ENCODE measurements around the gene AACS. TPM values are rescaled to one million over a fixed set of nuclear protein-coding genes. Genes with fewer than 3 reads are reported as not detected.

Gene AACS
- total RNA-seq, 1 experiment from 2014 or later: 54.0 TPM

DNA sequence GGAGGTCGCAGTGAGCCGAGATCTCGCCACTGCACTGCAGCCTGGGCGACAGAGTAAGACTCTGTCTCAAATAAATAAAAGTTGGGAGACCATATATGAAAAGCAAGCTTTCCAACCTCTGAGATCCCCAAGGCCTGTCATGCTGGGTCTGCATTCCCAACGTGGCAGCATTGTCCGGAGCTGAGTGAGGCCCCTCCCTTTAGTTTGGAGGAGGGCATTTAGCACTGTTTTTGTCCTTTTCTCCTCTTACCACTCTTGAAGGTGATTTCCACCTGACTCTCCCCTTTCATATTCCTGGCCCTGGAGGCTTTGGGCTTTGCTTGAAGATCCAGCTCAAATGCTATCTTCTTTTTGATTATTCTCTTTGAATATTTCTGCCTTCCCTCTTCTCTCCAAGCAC lies 3.2 kb downstream of the AACS start (continued):
- TF ChIP-seq, protein P1, sequence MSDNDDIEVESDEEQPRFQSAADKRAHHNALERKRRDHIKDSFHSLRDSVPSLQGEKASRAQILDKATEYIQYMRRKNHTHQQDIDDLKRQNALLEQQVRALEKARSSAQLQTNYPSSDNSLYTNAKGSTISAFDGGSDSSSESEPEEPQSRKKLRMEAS (CRISPR knock-in tag; IDR thresholded peaks at IDR 0.05): no peak
- TF ChIP-seq, protein P2, sequence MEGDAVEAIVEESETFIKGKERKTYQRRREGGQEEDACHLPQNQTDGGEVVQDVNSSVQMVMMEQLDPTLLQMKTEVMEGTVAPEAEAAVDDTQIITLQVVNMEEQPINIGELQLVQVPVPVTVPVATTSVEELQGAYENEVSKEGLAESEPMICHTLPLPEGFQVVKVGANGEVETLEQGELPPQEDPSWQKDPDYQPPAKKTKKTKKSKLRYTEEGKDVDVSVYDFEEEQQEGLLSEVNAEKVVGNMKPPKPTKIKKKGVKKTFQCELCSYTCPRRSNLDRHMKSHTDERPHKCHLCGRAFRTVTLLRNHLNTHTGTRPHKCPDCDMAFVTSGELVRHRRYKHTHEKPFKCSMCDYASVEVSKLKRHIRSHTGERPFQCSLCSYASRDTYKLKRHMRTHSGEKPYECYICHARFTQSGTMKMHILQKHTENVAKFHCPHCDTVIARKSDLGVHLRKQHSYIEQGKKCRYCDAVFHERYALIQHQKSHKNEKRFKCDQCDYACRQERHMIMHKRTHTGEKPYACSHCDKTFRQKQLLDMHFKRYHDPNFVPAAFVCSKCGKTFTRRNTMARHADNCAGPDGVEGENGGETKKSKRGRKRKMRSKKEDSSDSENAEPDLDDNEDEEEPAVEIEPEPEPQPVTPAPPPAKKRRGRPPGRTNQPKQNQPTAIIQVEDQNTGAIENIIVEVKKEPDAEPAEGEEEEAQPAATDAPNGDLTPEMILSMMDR (IDR thresholded peaks at IDR 0.05): no peak
- TF ChIP-seq ZNF263 (CRISPR knock-in tag; IDR thresholded peaks at IDR 0.05; ENCODE audit: low read depth) (no peak), CREB1 (CRISPR knock-in tag; IDR thresholded peaks at IDR 0.05) (no peak), TP53 (CRISPR knock-in tag; IDR thresholded peaks at IDR 0.05) (no peak), JAZF1 (CRISPR knock-in tag; IDR thresholded peaks at IDR 0.05) (no peak), ZBTB21 (CRISPR knock-in tag; IDR thresholded peaks at IDR 0.05; ENCODE audit: borderline replicate concordance) (no peak), TEAD1 (CRISPR knock-in tag; IDR thresholded peaks at IDR 0.05) (no peak), RELA (CRISPR knock-in tag; IDR thresholded peaks at IDR 0.05; ENCODE audit: borderline replicate concordance) (no peak), ZNF671 (CRISPR knock-in tag; IDR thresholded peaks at IDR 0.05) (no peak)
- TF ChIP-seq, protein P3, sequence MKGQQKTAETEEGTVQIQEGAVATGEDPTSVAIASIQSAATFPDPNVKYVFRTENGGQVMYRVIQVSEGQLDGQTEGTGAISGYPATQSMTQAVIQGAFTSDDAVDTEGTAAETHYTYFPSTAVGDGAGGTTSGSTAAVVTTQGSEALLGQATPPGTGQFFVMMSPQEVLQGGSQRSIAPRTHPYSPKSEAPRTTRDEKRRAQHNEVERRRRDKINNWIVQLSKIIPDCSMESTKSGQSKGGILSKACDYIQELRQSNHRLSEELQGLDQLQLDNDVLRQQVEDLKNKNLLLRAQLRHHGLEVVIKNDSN (CRISPR knock-in tag; IDR thresholded peaks at IDR 0.05): no peak
- TF ChIP-seq, protein P4, sequence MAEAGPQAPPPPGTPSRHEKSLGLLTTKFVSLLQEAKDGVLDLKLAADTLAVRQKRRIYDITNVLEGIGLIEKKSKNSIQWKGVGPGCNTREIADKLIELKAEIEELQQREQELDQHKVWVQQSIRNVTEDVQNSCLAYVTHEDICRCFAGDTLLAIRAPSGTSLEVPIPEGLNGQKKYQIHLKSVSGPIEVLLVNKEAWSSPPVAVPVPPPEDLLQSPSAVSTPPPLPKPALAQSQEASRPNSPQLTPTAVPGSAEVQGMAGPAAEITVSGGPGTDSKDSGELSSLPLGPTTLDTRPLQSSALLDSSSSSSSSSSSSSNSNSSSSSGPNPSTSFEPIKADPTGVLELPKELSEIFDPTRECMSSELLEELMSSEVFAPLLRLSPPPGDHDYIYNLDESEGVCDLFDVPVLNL (CRISPR knock-in tag; IDR thresholded peaks at IDR 0.05; ENCODE audit: borderline replicate concordance, low read depth): no peak

DNA sequence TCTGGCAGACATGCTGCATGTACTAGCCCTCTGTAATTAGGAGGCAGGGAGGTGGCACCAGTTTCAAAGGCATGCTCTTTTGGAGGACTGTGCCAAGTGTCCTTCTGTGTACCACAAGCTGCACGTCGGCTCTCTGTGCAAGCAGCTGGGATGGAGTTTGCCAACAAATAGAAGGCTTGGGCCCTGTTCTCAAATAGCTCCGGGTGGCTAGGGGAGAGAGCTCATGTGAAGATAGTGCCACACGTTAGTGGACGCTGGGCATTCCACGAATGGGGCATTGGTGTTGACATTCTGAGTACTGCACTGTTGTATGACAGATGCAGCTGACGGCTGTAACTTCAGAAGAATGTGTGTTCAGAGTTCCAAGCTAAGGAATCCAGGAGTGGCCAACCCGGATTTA lies 4.4 kb downstream of the AACS start:
- no peak overlapping the region for H3K27ac Mint-ChIP-seq
- H3K4me1 Mint-ChIP-seq: peaks cover 26% of the 10 kb centered on the region
- H3K9me3 Mint-ChIP-seq: no peaks in the 10 kb centered on the region
- DNase-seq (ENCODE audit: low spot score) (no peak), ATAC-seq (no peak)
- no peak overlapping the region for H3K4me3 Mint-ChIP-seq
- ChIA-PET POLR2A (no interaction called here), CTCF (interaction anchor here (1.8 to 2.3 kb wide), 2 partner anchors 30 to 53 kb away, joined by 6 to 8 read pairs; no protein-coding TSS in a partner anchor)
- H3K36me3 Mint-ChIP-seq: peaks cover 24% of the 10 kb centered on the region
- no peaks in the 10 kb centered on the region for H3K27me3 Mint-ChIP-seq (ENCODE audit: low read depth)
- no peak for TF ChIP-seq ZNF317 (CRISPR knock-in tag; IDR thresholded peaks at IDR 0.05; ENCODE audit: borderline replicate concordance, low read depth)
- no peak for TF ChIP-seq GTF2I (CRISPR knock-in tag; conservative IDR thresholded peaks at IDR 0.05)
- TF ChIP-seq FOXJ3 (CRISPR knock-in tag; IDR thresholded peaks at IDR 0.05; ENCODE audit: borderline replicate concordance): no peak
- TF ChIP-seq ZNF423 (CRISPR knock-in tag; IDR thresholded peaks at IDR 0.05): no peak
- TF ChIP-seq, protein P5, sequence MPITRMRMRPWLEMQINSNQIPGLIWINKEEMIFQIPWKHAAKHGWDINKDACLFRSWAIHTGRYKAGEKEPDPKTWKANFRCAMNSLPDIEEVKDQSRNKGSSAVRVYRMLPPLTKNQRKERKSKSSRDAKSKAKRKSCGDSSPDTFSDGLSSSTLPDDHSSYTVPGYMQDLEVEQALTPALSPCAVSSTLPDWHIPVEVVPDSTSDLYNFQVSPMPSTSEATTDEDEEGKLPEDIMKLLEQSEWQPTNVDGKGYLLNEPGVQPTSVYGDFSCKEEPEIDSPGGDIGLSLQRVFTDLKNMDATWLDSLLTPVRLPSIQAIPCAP (CRISPR knock-in tag; IDR thresholded peaks at IDR 0.05): no peak
- no peak for TF ChIP-seq CREB1 (CRISPR knock-in tag; IDR thresholded peaks at IDR 0.05)
- TF ChIP-seq, protein P6, sequence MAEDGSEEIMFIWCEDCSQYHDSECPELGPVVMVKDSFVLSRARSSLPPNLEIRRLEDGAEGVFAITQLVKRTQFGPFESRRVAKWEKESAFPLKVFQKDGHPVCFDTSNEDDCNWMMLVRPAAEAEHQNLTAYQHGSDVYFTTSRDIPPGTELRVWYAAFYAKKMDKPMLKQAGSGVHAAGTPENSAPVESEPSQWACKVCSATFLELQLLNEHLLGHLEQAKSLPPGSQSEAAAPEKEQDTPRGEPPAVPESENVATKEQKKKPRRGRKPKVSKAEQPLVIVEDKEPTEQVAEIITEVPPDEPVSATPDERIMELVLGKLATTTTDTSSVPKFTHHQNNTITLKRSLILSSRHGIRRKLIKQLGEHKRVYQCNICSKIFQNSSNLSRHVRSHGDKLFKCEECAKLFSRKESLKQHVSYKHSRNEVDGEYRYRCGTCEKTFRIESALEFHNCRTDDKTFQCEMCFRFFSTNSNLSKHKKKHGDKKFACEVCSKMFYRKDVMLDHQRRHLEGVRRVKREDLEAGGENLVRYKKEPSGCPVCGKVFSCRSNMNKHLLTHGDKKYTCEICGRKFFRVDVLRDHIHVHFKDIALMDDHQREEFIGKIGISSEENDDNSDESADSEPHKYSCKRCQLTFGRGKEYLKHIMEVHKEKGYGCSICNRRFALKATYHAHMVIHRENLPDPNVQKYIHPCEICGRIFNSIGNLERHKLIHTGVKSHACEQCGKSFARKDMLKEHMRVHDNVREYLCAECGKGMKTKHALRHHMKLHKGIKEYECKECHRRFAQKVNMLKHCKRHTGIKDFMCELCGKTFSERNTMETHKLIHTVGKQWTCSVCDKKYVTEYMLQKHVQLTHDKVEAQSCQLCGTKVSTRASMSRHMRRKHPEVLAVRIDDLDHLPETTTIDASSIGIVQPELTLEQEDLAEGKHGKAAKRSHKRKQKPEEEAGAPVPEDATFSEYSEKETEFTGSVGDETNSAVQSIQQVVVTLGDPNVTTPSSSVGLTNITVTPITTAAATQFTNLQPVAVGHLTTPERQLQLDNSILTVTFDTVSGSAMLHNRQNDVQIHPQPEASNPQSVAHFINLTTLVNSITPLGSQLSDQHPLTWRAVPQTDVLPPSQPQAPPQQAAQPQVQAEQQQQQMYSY (CRISPR knock-in tag; IDR thresholded peaks at IDR 0.05): no peak
- TF ChIP-seq SMAD3 (CRISPR knock-in tag; IDR thresholded peaks at IDR 0.05; ENCODE audit: borderline replicate concordance): no peak
- no peak for TF ChIP-seq NR2C2 (CRISPR knock-in tag; IDR thresholded peaks at IDR 0.05)
- TF ChIP-seq, protein P7, sequence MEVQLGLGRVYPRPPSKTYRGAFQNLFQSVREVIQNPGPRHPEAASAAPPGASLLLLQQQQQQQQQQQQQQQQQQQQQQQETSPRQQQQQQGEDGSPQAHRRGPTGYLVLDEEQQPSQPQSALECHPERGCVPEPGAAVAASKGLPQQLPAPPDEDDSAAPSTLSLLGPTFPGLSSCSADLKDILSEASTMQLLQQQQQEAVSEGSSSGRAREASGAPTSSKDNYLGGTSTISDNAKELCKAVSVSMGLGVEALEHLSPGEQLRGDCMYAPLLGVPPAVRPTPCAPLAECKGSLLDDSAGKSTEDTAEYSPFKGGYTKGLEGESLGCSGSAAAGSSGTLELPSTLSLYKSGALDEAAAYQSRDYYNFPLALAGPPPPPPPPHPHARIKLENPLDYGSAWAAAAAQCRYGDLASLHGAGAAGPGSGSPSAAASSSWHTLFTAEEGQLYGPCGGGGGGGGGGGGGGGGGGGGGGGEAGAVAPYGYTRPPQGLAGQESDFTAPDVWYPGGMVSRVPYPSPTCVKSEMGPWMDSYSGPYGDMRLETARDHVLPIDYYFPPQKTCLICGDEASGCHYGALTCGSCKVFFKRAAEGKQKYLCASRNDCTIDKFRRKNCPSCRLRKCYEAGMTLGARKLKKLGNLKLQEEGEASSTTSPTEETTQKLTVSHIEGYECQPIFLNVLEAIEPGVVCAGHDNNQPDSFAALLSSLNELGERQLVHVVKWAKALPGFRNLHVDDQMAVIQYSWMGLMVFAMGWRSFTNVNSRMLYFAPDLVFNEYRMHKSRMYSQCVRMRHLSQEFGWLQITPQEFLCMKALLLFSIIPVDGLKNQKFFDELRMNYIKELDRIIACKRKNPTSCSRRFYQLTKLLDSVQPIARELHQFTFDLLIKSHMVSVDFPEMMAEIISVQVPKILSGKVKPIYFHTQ (CRISPR knock-in tag; IDR thresholded peaks at IDR 0.05): no peak
- TF ChIP-seq, protein P8, sequence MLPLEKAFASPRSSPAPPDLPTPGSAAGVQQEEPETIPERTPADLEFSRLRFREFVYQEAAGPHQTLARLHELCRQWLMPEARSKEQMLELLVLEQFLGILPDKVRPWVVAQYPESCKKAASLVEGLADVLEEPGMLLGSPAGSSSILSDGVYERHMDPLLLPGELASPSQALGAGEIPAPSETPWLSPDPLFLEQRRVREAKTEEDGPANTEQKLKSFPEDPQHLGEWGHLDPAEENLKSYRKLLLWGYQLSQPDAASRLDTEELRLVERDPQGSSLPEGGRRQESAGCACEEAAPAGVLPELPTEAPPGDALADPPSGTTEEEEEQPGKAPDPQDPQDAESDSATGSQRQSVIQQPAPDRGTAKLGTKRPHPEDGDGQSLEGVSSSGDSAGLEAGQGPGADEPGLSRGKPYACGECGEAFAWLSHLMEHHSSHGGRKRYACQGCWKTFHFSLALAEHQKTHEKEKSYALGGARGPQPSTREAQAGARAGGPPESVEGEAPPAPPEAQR (CRISPR knock-in tag; IDR thresholded peaks at IDR 0.05): no peak
- TF ChIP-seq, protein P9, sequence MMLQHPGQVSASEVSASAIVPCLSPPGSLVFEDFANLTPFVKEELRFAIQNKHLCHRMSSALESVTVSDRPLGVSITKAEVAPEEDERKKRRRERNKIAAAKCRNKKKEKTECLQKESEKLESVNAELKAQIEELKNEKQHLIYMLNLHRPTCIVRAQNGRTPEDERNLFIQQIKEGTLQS (CRISPR knock-in tag; conservative IDR thresholded peaks at IDR 0.05): no peak
- TF ChIP-seq RORB (CRISPR knock-in tag; IDR thresholded peaks at IDR 0.05): no peak
- no peak for TF ChIP-seq ESRRA (CRISPR knock-in tag; IDR thresholded peaks at IDR 0.05; ENCODE audit: borderline replicate concordance)
- no peak for TF ChIP-seq ZNF263 (CRISPR knock-in tag; IDR thresholded peaks at IDR 0.05; ENCODE audit: low read depth)

Data from WTC11 (cell line).